GDM1 (cell line): ENCODE data around the gene SLX4.

Experiments
- DNase-seq: peaks from one replicate; lab custom pipeline; 2025; lab: John Stamatoyannopoulos, UW

SLX4 gene

GRCh38 chr16:3548859-3549258 is 62.5 kb downstream of the SLX4 start:
- no peak for DNase-seq

- no peak for DNase-seq
These were observed 63.0 kb downstream of the SLX4 start for GRCh38 chr16:3548445-3548844.

GRCh38 chr16:3546986-3547682 is 64.3 kb downstream of the SLX4 start:
- no peak for DNase-seq

- DNase-seq = no peak
These were observed 68.6 kb downstream of the SLX4 start for GRCh38 chr16:3542601-3543373.

- no peak for DNase-seq
These were observed 69.8 kb downstream of the SLX4 start for GRCh38 chr16:3541527-3542155.

GRCh38 chr16:3538222-3538621 is 73.2 kb downstream of the SLX4 start:
- DNase-seq = no peak

- no peak for DNase-seq
These were observed 74.6 kb downstream of the SLX4 start for GRCh38 chr16:3536851-3537250.

GRCh38 chr16:3536271-3536731 is 75.1 kb downstream of the SLX4 start:
- no peak for DNase-seq

GRCh38 chr16:3534126-3534525 is 77.3 kb downstream of the SLX4 start:
- no peak for DNase-seq

GRCh38 chr16:3532741-3533140 is 78.7 kb downstream of the SLX4 start:
- no peak for DNase-seq
